WTC11 (cell line): ENCODE measurements around the gene PLSCR2. TPM values are rescaled to one million over a fixed set of nuclear protein-coding genes. Genes with fewer than 3 reads are reported as not detected.
A peak's percentile ranks its signal among the peaks of the same experiment; 100 is the strongest.

ENCODE experiments used
- ATAC-seq: fragments of 200-7000 bp; cut with Tn5 transposase; 2 replicates; pipeline ENCODE4 v1.10.0; 2021; ENCODE audit warnings: mild to moderate bottlenecking, moderate library complexity
- CTCF ChIA-PET: fragments of 300-600 bp; sonication (Branson Sonifier 250); formaldehyde crosslinking; loops from one replicate; lab custom pipeline; 2021; ENCODE audit warnings: antibody characterized with exemption; lab: Charles Lee
- POLR2A ChIA-PET: fragments of 350-600 bp; sonication (Branson Sonifier 250); formaldehyde crosslinking; loops from one replicate; lab custom pipeline; 2021; ENCODE audit warnings: antibody characterized with exemption; lab: Charles Lee
- DNase-seq: peaks from one replicate; pipeline ENCODE4 v3.0.0; 2021; ENCODE audit warnings: low spot score
- H3K27ac Mint-ChIP-seq: 2 replicates; pipeline ENCODE4 v1.8.0; 2021; ENCODE audit warnings: mixed read lengths
- H3K27me3 Mint-ChIP-seq: 2 replicates; pipeline ENCODE4 v1.8.0; 2021; ENCODE audit warnings: low read depth, mild to moderate bottlenecking, moderate library complexity, mixed read lengths
- H3K36me3 Mint-ChIP-seq: 2 replicates; pipeline ENCODE4 v1.8.0; 2021; ENCODE audit warnings: mixed read lengths
- H3K4me1 Mint-ChIP-seq: 2 replicates; pipeline ENCODE4 v1.8.0; 2022; ENCODE audit warnings: mixed read lengths
- H3K4me3 Mint-ChIP-seq: 2 replicates; pipeline ENCODE4 v1.8.0; 2021; ENCODE audit warnings: mild to moderate bottlenecking, moderate library complexity, mixed read lengths
- H3K9me3 Mint-ChIP-seq: 2 replicates; pipeline ENCODE4 v1.8.0; 2021; ENCODE audit warnings: mixed read lengths
- ARID4B ChIP-seq: sonication (generic); formaldehyde crosslinking; IDR thresholded peaks from 2 replicates; pipeline ENCODE4 v1.8.0; 2023; ENCODE audit warnings: missing genetic modification reagents, mild to moderate bottlenecking, borderline replicate concordance
- ATF3 ChIP-seq: sonication (generic); formaldehyde crosslinking; conservative IDR thresholded peaks from 2 replicates; pipeline ENCODE4 v1.8.1; 2022; ENCODE audit warnings: mild to moderate bottlenecking, missing genetic modification reagents
- CREB1 ChIP-seq: sonication (generic); formaldehyde crosslinking; IDR thresholded peaks from 2 replicates; pipeline ENCODE4 v1.8.0; 2023; ENCODE audit warnings: mild to moderate bottlenecking, missing genetic modification reagents
- CTCF ChIP-seq: fragments of 200-600 bp; IDR thresholded peaks from 2 replicates; pipeline ENCODE4 v1.8.0; 2022; ENCODE audit warnings: antibody characterized with exemption
- ELF4 ChIP-seq: sonication (generic); formaldehyde crosslinking; IDR thresholded peaks from 2 replicates; pipeline ENCODE4 v1.8.1; 2022; ENCODE audit warnings: low read depth, mild to moderate bottlenecking, moderate library complexity, missing genetic modification reagents
- ETV6 ChIP-seq: sonication (generic); formaldehyde crosslinking; IDR thresholded peaks from 2 replicates; pipeline ENCODE4 v1.8.1; 2022; ENCODE audit warnings: mild to moderate bottlenecking, missing genetic modification reagents
- FOXJ3 ChIP-seq: sonication (generic); formaldehyde crosslinking; IDR thresholded peaks from 2 replicates; pipeline ENCODE4 v1.9.0; 2021; ENCODE audit warnings: missing genetic modification reagents, mild to moderate bottlenecking, borderline replicate concordance
- HMGA2 ChIP-seq: fragments of 250-450 bp; sonication (Bioruptor Pico); IDR thresholded peaks from 2 replicates; pipeline ENCODE4 v1.4.0; 2021; ENCODE audit warnings: mild to moderate bottlenecking, moderate library complexity
- HMGXB4 ChIP-seq: sonication (generic); formaldehyde crosslinking; IDR thresholded peaks from 2 replicates; pipeline ENCODE4 v1.8.1; 2023; ENCODE audit warnings: mild to moderate bottlenecking, moderate library complexity, missing genetic modification reagents
- MLX ChIP-seq: sonication (generic); formaldehyde crosslinking; IDR thresholded peaks from 2 replicates; pipeline ENCODE4 v1.8.1; 2023; ENCODE audit warnings: mild to moderate bottlenecking, missing genetic modification reagents, moderate library complexity
- PRDM15 ChIP-seq: sonication (generic); formaldehyde crosslinking; IDR thresholded peaks from 2 replicates; pipeline ENCODE4 v1.8.0; 2022; ENCODE audit warnings: missing genetic modification reagents
- TEAD4 ChIP-seq: sonication (generic); formaldehyde crosslinking; IDR thresholded peaks from 2 replicates; pipeline ENCODE4 v1.8.0; 2022; ENCODE audit warnings: mild to moderate bottlenecking, missing genetic modification reagents
- USF1 ChIP-seq: sonication (generic); formaldehyde crosslinking; IDR thresholded peaks from 2 replicates; pipeline ENCODE4 v1.8.0; 2022; ENCODE audit warnings: mild to moderate bottlenecking, missing genetic modification reagents
- ZBTB21 ChIP-seq: sonication (generic); formaldehyde crosslinking; IDR thresholded peaks from 2 replicates; pipeline ENCODE4 v1.8.1; 2023; ENCODE audit warnings: mild to moderate bottlenecking, missing genetic modification reagents, borderline replicate concordance
- ZNF281 ChIP-seq: sonication (generic); formaldehyde crosslinking; IDR thresholded peaks from 2 replicates; pipeline ENCODE4 v1.8.0; 2023; ENCODE audit warnings: mild to moderate bottlenecking, missing genetic modification reagents
- total RNA-seq: library from RNA; stranded (reverse); gene quantifications from 3 replicates; pipeline ENCODE4 v1.2.3, GENCODE V29; 2021

PLSCR2 gene
- total RNA-seq, 1 experiment from 2014 or later = 0.39 TPM

- no peak for TF ChIP-seq USF1 (CRISPR knock-in tag)
- TF ChIP-seq ELF4 = no peak
- no peak for TF ChIP-seq ZBTB21 (CRISPR knock-in tag)
- no peak for TF ChIP-seq CREB1 (CRISPR knock-in tag)
These were observed 3.2 kb upstream of the PLSCR2 start (continued) for GRCh38 chr3:146472611-146473010.

GRCh38 chr3:146471012-146471411 is 1.7 kb upstream of the PLSCR2 start:
- Mint-ChIP-seq H3K27ac (no peak overlapping the region), H3K4me3 (no peak overlapping the region), H3K4me1 (peaks cover 15% of the 10 kb centered on the region), H3K36me3 (no peaks in the 10 kb centered on the region), H3K27me3 (no peaks in the 10 kb centered on the region; the same call in 1 of the 2 replicates)
- CTCF ChIA-PET = no interaction called here
- no peak for ATAC-seq
- no peak for TF ChIP-seq ZNF281 (CRISPR knock-in tag)
- TF ChIP-seq, all 79 proteins: peak for 0
- no peaks in the 10 kb centered on the region for H3K9me3 Mint-ChIP-seq
- no peak for DNase-seq
- POLR2A ChIA-PET = interaction anchor here (0.6 kb wide), 1 partner anchor 509 kb away, joined by 3 read pairs; no protein-coding TSS in a partner anchor

GRCh38 chr3:146470425-146470990 is 1.1 kb upstream of the PLSCR2 start:
- Mint-ChIP-seq H3K27ac (peak overlapping the region; percentile 85), H3K4me3 (peak overlapping the region; percentile 65), H3K27me3 (no peaks in the 10 kb centered on the region), H3K4me1 (peaks cover 15% of the 10 kb centered on the region), H3K9me3 (no peaks in the 10 kb centered on the region), H3K36me3 (no peaks in the 10 kb centered on the region)
- POLR2A ChIA-PET = interaction anchor here (0.6 to 2.0 kb wide), 3 partner anchors 23 to 508 kb away, joined by 3 to 11 read pairs (median 3); partner anchors contain the start of gene PLSCR1
- ATAC-seq (no peak), DNase-seq (no peak)
- CTCF ChIA-PET = no interaction called here
- TF ChIP-seq MLX (CRISPR knock-in tag) = no peak
- TF ChIP-seq FOXJ3 (CRISPR knock-in tag) = no peak
- TF ChIP-seq TEAD4 = no peak
- TF ChIP-seq CTCF = no peak
- no peak for TF ChIP-seq ETV6 (CRISPR knock-in tag)
- TF ChIP-seq ATF3 (CRISPR knock-in tag) = no peak
- TF ChIP-seq ZBTB21 (CRISPR knock-in tag) = no peak
- no peak for TF ChIP-seq HMGA2 (CRISPR knock-in tag)
- TF ChIP-seq ARID4B = no peak
- TF ChIP-seq PRDM15 = no peak
- no peak for TF ChIP-seq HMGXB4 (CRISPR knock-in tag)
